GM12878 (cell line): Measurements from ENCODE around the gene CFAP157. TPM values are rescaled to one million over a fixed set of nuclear protein-coding genes. Genes with fewer than 3 reads are reported as not detected.

Experiments used
- ATAC-seq: fragments of 200-7000 bp; cut with Tn5 transposase; 3 replicates; pipeline ENCODE4 v1.9.1; 2020; ENCODE audit warnings: mild to moderate bottlenecking, moderate library complexity
- BruUV-seq: library from RNA; stranded (reverse); fragments of 400-500 nt; replicated peaks from 2 replicates; lab custom pipeline; 2021; lab: Mats Ljungman, UMichigan
- CTCF ChIA-PET: fragments of 300-600 bp; sonication (Branson Sonifier 250); formaldehyde crosslinking; extraction: SDS; loops from one replicate; lab custom pipeline; 2021; ENCODE audit warnings: inconsistent platforms; lab: Yijun Ruan, JAX
- POLR2A ChIA-PET: fragments of 350-600 bp; formaldehyde crosslinking; extraction: SDS; loops from one replicate; lab custom pipeline; 2021; ENCODE audit warnings: inconsistent platforms; lab: Charles Lee
- RAD21 ChIA-PET: fragments of 300-600 bp; sonication (Branson Sonifier 250); formaldehyde crosslinking; loops from one replicate; lab custom pipeline; 2023; ENCODE audit warnings: antibody characterized with exemption; ENCODE audit not compliant: unreplicated experiment; lab: Charles Lee
- SMC1A ChIA-PET: fragments of 300-600 bp; sonication (Branson Sonifier 250); formaldehyde crosslinking; loops from one replicate; lab custom pipeline; 2023; ENCODE audit not compliant: unreplicated experiment, uncharacterized antibody; lab: Charles Lee
- DNase-seq: peaks from one replicate; pipeline ENCODE4 v3.0.0-alpha.2; 2011; ENCODE audit warnings: low read depth, low spot score
- FAIRE-seq: peaks from 3 replicates; lab custom pipeline; 2011; peaks lifted over from hg19 to GRCh38; lab: Jason Lieb, UNC
- H2AFZ ChIP-seq: 2 replicates; pipeline ENCODE4 v1.6.0; 2011; ENCODE audit warnings: low read depth, low read length, control low read depth; ENCODE audit not compliant: control insufficient read depth
- H3K27ac ChIP-seq: 2 replicates; pipeline ENCODE4 v1.5.1; 2011; ENCODE audit warnings: control low read depth; ENCODE audit not compliant: control insufficient read depth, insufficient read depth
- H3K27me3 ChIP-seq, 2 experiments: replicated peaks in 1 of 2; 2 replicates each; pipeline versions ENCODE4 v1.6.0 to v1.6.1; 2011; ENCODE audit warnings: low read length in 1 of 2; ENCODE audit not compliant: control insufficient read depth in 2 of 2, insufficient read depth in 2 of 2
- H3K36me3 ChIP-seq, 2 experiments: 2 replicates each; pipeline ENCODE4 v1.5.1; 2011; ENCODE audit warnings: low read length in 1 of 2; ENCODE audit not compliant: control insufficient read depth in 2 of 2, insufficient read depth in 2 of 2
- H3K4me1 ChIP-seq: 2 replicates; pipeline ENCODE4 v1.6.1; 2011; ENCODE audit warnings: mild to moderate bottlenecking, low read length, moderate library complexity, mixed read lengths; ENCODE audit not compliant: control insufficient read depth, insufficient read depth
- H3K4me2 ChIP-seq: 2 replicates; pipeline ENCODE4 v1.6.0; 2011; ENCODE audit warnings: control low read depth; ENCODE audit not compliant: control insufficient read depth, insufficient read depth
- H3K4me3 ChIP-seq: fragments of 200-600 bp; sonication (generic); 2 replicates; pipeline ENCODE4 v1.5.1; 2016
- H3K79me2 ChIP-seq: 2 replicates; pipeline ENCODE4 v1.6.0; 2011; ENCODE audit warnings: low read length; ENCODE audit not compliant: control insufficient read depth, insufficient read depth
- H3K9ac ChIP-seq: 2 replicates; pipeline ENCODE4 v1.8.0; 2011; ENCODE audit warnings: low read length, control low read depth, mixed read lengths; ENCODE audit not compliant: control insufficient read depth, insufficient read depth
- H3K9me3 ChIP-seq: replicated peaks from 3 replicates; pipeline ENCODE4 v1.5.1; 2011; ENCODE audit warnings: mild to moderate bottlenecking, low read length; ENCODE audit not compliant: control insufficient read depth, insufficient read depth
- H4K20me1 ChIP-seq: 2 replicates; pipeline ENCODE4 v1.6.0; 2011; ENCODE audit not compliant: control insufficient read depth, insufficient read depth
- BCL11A ChIP-seq: IDR thresholded peaks from 2 replicates; pipeline ENCODE4 v1.6.1; 2011; ENCODE audit warnings: low read depth, low read length
- CBX3 ChIP-seq: fragments of 200-600 bp; sonication (generic); IDR thresholded peaks from 2 replicates; pipeline ENCODE4 v1.6.1; 2016; ENCODE audit warnings: low read depth, borderline replicate concordance
- CBX5 ChIP-seq: sonication (generic); IDR thresholded peaks from 2 replicates; pipeline ENCODE4 v1.6.1; 2016; ENCODE audit warnings: low read depth, moderate library complexity, mild to moderate bottlenecking, inconsistent platforms
- DPF2 ChIP-seq: fragments of 450-650 bp; IDR thresholded peaks from 2 replicates; pipeline ENCODE4 v1.6.1; 2017; ENCODE audit warnings: mild to moderate bottlenecking
- EP300 ChIP-seq, 2 experiments: fragments of 150-350 bp in 1 of 2; IDR thresholded peaks; 2 replicates each; pipeline ENCODE4 v1.6.1; 2011 to 2012; ENCODE audit warnings: low read depth in 2 of 2, low read length in 2 of 2, borderline replicate concordance in 1 of 2, improper control_type of control experiment in 1 of 2, inconsistent platforms in 1 of 2; ENCODE audit not compliant: control insufficient read depth in 1 of 2
- GABPA ChIP-seq: IDR thresholded peaks from 2 replicates; pipeline ENCODE4 v1.6.1; 2014; ENCODE audit warnings: antibody characterized with exemption, low read depth, mild to moderate bottlenecking, inconsistent platforms
- HDAC2 ChIP-seq: fragments of 200-600 bp; sonication (generic); IDR thresholded peaks from 2 replicates; pipeline ENCODE4 v1.6.1; 2017
- MYC ChIP-seq: IDR thresholded peaks from 2 replicates; pipeline ENCODE4 v1.6.1; 2011; ENCODE audit warnings: mild to moderate bottlenecking, low read length, moderate library complexity, inconsistent platforms; ENCODE audit not compliant: insufficient read depth, insufficient replicate concordance, insufficient read length, severe bottlenecking
- NFXL1 ChIP-seq: fragments of 450-650 bp; IDR thresholded peaks from 2 replicates; pipeline ENCODE4 v1.6.1; 2017; ENCODE audit warnings: antibody characterized with exemption, mild to moderate bottlenecking, borderline replicate concordance
- NR2F1 ChIP-seq: fragments of 450-650 bp; conservative IDR thresholded peaks from 2 replicates; pipeline ENCODE4 v1.6.1; 2017; ENCODE audit warnings: mild to moderate bottlenecking
- POU2F2 ChIP-seq: IDR thresholded peaks from 3 replicates; pipeline ENCODE4 v1.6.1; 2011; ENCODE audit warnings: low read depth, mild to moderate bottlenecking, low read length, borderline replicate concordance
- RBBP5 ChIP-seq: fragments of 200-600 bp; sonication (generic); conservative IDR thresholded peaks from 2 replicates; pipeline ENCODE4 v1.6.1; 2016
- RFX5 ChIP-seq: IDR thresholded peaks from 2 replicates; pipeline ENCODE4 v1.6.1; 2011; ENCODE audit warnings: low read depth, low read length, improper control_type of control experiment
- SIX5 ChIP-seq: IDR thresholded peaks from 2 replicates; pipeline ENCODE4 v1.6.1; 2011; ENCODE audit warnings: mild to moderate bottlenecking, low read depth, low read length, moderate library complexity; ENCODE audit not compliant: severe bottlenecking
- SUZ12 ChIP-seq: fragments of 200-600 bp; sonication (generic); IDR thresholded peaks from one replicate; pipeline ENCODE4 v1.6.1; 2018; ENCODE audit warnings: antibody characterized with exemption, mild to moderate bottlenecking; ENCODE audit not compliant: unreplicated experiment
- USF2 ChIP-seq: IDR thresholded peaks from 2 replicates; pipeline ENCODE4 v1.6.1; 2011; ENCODE audit warnings: low read depth, low read length, improper control_type of control experiment, borderline replicate concordance
- WRNIP1 ChIP-seq: IDR thresholded peaks from 2 replicates; pipeline ENCODE4 v1.6.1; 2011; ENCODE audit warnings: low read depth, low read length, improper control_type of control experiment, borderline replicate concordance
- YY1 ChIP-seq: IDR thresholded peaks from 2 replicates; pipeline ENCODE4 v1.6.1; 2011; ENCODE audit warnings: low read depth, mild to moderate bottlenecking, low read length
- ZBTB40 ChIP-seq: fragments of 450-650 bp; IDR thresholded peaks from 2 replicates; pipeline ENCODE4 v1.6.1; 2016; ENCODE audit warnings: mild to moderate bottlenecking, moderate library complexity, borderline replicate concordance
- ZNF274 ChIP-seq: IDR thresholded peaks from one replicate; pipeline ENCODE4 v1.8.0; 2011; ENCODE audit not compliant: insufficient read length, insufficient read depth
- WGBS: methylation state at CpG from one replicate; pipeline ENCODE4 v1.1.6; 2016; ENCODE audit warnings: low lambda C conversion rate; ENCODE audit not compliant: insufficient replicate concordance, insufficient coverage; ENCODE audit errors: missing lambda C conversion rate; 5-methylcytosine and 5-hydroxymethylcytosine counted together
- in situ Hi-C: fragments of 300-500 bp; cut with MboI; formaldehyde crosslinking; loops from 9 replicates; pipeline ENCODE4 v1.14.3; 2018; ENCODE audit warnings: mixed read lengths
- intact Hi-C: fragments of 100-400 bp; cut with micrococcal nuclease; formaldehyde crosslinking; loops from one replicate; pipeline ENCODE4 v1.14.2; 2022; ENCODE audit not compliant: unreplicated experiment
- polyA plus RNA-seq, 11 experiments: library from polyadenylated mRNA; depleted of rRNA in 4 of 11; unstranded in 6 of 11; stranded (reverse) in 5 of 11; fragments of >200 nt; fragmentation: Nextera tagmentation in 4 of 11; fragmentation: Illumina TruSeq in 1 of 11; extraction: Ambion mirVana in 4 of 11; extraction: Trizol in 1 of 11; gene quantifications; 1 replicate in 1 of 11; 2 replicates in 10 of 11; pipeline versions ENCODE4 v1.2.1 to v1.2.3, GENCODE V29; 2011 to 2016; ENCODE audit warnings: inconsistent platforms in 2 of 11, missing spikeins in 2 of 11, low read depth in 1 of 11
- total RNA-seq, 4 experiments: library from RNA; depleted of rRNA in 3 of 4; stranded (reverse); fragments of >200 nt in 3 of 4; fragmentation: Illumina TruSeq in 1 of 4; extraction: Trizol in 1 of 4; gene quantifications; 2 replicates each; pipeline versions ENCODE4 v1.2.1 to v1.2.3, GENCODE V29; 2013 to 2021

CFAP157 gene
- total and polyA plus RNA-seq, 10 of the 15 experiments (the other 5 are each of a cell fraction or from before 2014, with no cell fraction given): 0.08 to 0.72 TPM; not detected in 8

GRCh38 chr9:127732444-127732843 is 25.7 kb downstream of the CFAP157 start:
- Histone ChIP-seq H3K79me2 (no peaks in the 10 kb centered on the region), H3K9ac (no peak overlapping the region), H3K4me3 (no peak overlapping the region), H2AFZ (no peak overlapping the region), H3K36me3 (no peaks in the 10 kb centered on the region), H3K4me2 (no peak overlapping the region), H3K4me1 (peaks cover 6% of the 10 kb centered on the region), H3K27me3 (no peaks in the 10 kb centered on the region), H3K27ac (no peak overlapping the region), H3K9me3 (no peaks in the 10 kb centered on the region), H4K20me1 (no peaks in the 10 kb centered on the region)
- in situ Hi-C loops (loop anchor here (5.0 kb wide), 2 partner anchors 140 to 230 kb away; no protein-coding TSS in a partner anchor), intact Hi-C loops (no loop called here)
- ChIA-PET POLR2A (no interaction called here), RAD21 (no interaction called here), CTCF (interaction anchor here (0.9 to 2.6 kb wide), 2 partner anchors 142 to 211 kb away, joined by 3 to 6 read pairs; no protein-coding TSS in a partner anchor), SMC1A (interaction anchor here (0.6 to 1.5 kb wide), 2 partner anchors 143 to 586 kb away, joined by 3 to 5 read pairs; no protein-coding TSS in a partner anchor)
- BruUV-seq: TSS peak; percentile 54
- DNase-seq: no peak
- FAIRE-seq: no peak
- TF ChIP-seq USF2 (no peak), YY1 (no peak), HDAC2 (no peak), NFXL1 (no peak), SUZ12 (no peak), SIX5 (no peak), POU2F2 (no peak), RBBP5 (no peak), DPF2 (no peak), GABPA (no peak), CBX5 (no peak), MYC (no peak), ZNF274 (no peak), ZBTB40 (no peak), NR2F1 (no peak), CBX3 (no peak), RFX5 (no peak), BCL11A (no peak), WRNIP1 (no peak), EP300 (IDR thresholded peaks at IDR 0.05; ENCODE audit: borderline replicate concordance in 1 of 2, control insufficient read depth in 1 of 2, low read depth in 2 of 2, low read length in 2 of 2) (no peak)
- no peak for ATAC-seq
- 95% methylated on average over 21 of the region's 21 CpGs for WGBS
